Measurements from ENCODE around the gene TDRD1. TPM values are rescaled to one million over a fixed set of nuclear protein-coding genes. Genes with fewer than 3 reads are reported as not detected.

The TDRD1 gene
- total and polyA plus RNA-seq, 5 donors from 2014 or later, result 0.14 to 0.32 (median 0.25) TPM; not detected in 2

- H3K36me3 ChIP-seq (ENCODE audit: control insufficient read depth, insufficient read depth, low read length), result no peaks in the 10 kb centered on the region
- no peaks in the 10 kb centered on the region for H3K9me3 ChIP-seq (ENCODE audit: control insufficient read depth in 2 of 2, low read length in 2 of 2)
- H3K4me1 Mint-ChIP-seq, result no peaks in the 10 kb centered on the region
- H3K27me3 Mint-ChIP-seq, result peaks cover 19% of the 10 kb centered on the region
- peaks cover 6% of the 10 kb centered on the region for H3K27me3 ChIP-seq (ENCODE audit: control insufficient read depth, insufficient read depth, low read length)
- no peaks in the 10 kb centered on the region for H3K4me1 ChIP-seq (ENCODE audit: control insufficient read depth, insufficient read depth, low read length, poor library complexity, severe bottlenecking)
- H3K36me3 Mint-ChIP-seq, result no peaks in the 10 kb centered on the region
- H3K27ac ChIP-seq (ENCODE audit: insufficient read depth, low read length, poor library complexity, severe bottlenecking), result no peak overlapping the region
- ATAC-seq (ENCODE audit: low read depth in 2 of 2) (no peak), DNase-seq (no peak)
- no peaks in the 10 kb centered on the region for H3K9me3 Mint-ChIP-seq
- H3K27ac Mint-ChIP-seq, result no peak overlapping the region
- H3K4me3 ChIP-seq (ENCODE audit: low read depth, low read length), result no peak overlapping the region
- no peak overlapping the region for H3K4me3 Mint-ChIP-seq
Measured at GRCh38 chr10:114271075-114271778, 92.1 kb downstream of the TDRD1 start.

- Mint-ChIP-seq H3K4me1 (no peaks in the 10 kb centered on the region), H3K27me3 (peaks cover 19% of the 10 kb centered on the region), H3K4me3 (no peak overlapping the region), H3K27ac (no peak overlapping the region), H3K36me3 (no peaks in the 10 kb centered on the region), H3K9me3 (no peaks in the 10 kb centered on the region)
- H3K4me3 ChIP-seq (ENCODE audit: low read depth, low read length), result no peak overlapping the region
- no peaks in the 10 kb centered on the region for H3K4me1 ChIP-seq (ENCODE audit: control insufficient read depth, insufficient read depth, low read length, poor library complexity, severe bottlenecking)
- DNase-seq (no peak), ATAC-seq (ENCODE audit: low read depth in 2 of 2) (no peak)
- H3K36me3 ChIP-seq (ENCODE audit: control insufficient read depth, insufficient read depth, low read length), result no peaks in the 10 kb centered on the region
- H3K27me3 ChIP-seq (ENCODE audit: control insufficient read depth, insufficient read depth, low read length), result peaks cover 6% of the 10 kb centered on the region
- no peak overlapping the region for H3K27ac ChIP-seq (ENCODE audit: insufficient read depth, low read length, poor library complexity, severe bottlenecking)
- H3K9me3 ChIP-seq (ENCODE audit: control insufficient read depth in 2 of 2, low read length in 2 of 2), result no peaks in the 10 kb centered on the region
Measured at GRCh38 chr10:114271779-114272167, 92.6 kb downstream of the TDRD1 start.

- Histone ChIP-seq H3K36me3 (ENCODE audit: control insufficient read depth, insufficient read depth, low read length) (no peaks in the 10 kb centered on the region), H3K9me3 (ENCODE audit: control insufficient read depth in 2 of 2, low read length in 2 of 2) (no peaks in the 10 kb centered on the region), H3K27me3 (ENCODE audit: control insufficient read depth, insufficient read depth, low read length) (peaks cover 6% of the 10 kb centered on the region), H3K4me1 (ENCODE audit: control insufficient read depth, insufficient read depth, low read length, poor library complexity, severe bottlenecking) (no peaks in the 10 kb centered on the region), H3K27ac (ENCODE audit: insufficient read depth, low read length, poor library complexity, severe bottlenecking) (no peak overlapping the region), H3K4me3 (ENCODE audit: low read depth, low read length) (no peak overlapping the region)
- peak overlapping the region in 1 of 3 donors; percentile 38 for H3K27ac Mint-ChIP-seq
- no peaks in the 10 kb centered on the region for H3K4me1 Mint-ChIP-seq
- no peak for DNase-seq
- H3K27me3 Mint-ChIP-seq, result peaks cover 19% of the 10 kb centered on the region
- H3K4me3 Mint-ChIP-seq, result no peak overlapping the region
- ATAC-seq (ENCODE audit: low read depth in 2 of 2), result no peak
- no peaks in the 10 kb centered on the region for H3K9me3 Mint-ChIP-seq
- H3K36me3 Mint-ChIP-seq, result no peaks in the 10 kb centered on the region
Measured at GRCh38 chr10:114272696-114273095, 93.5 kb downstream of the TDRD1 start.

DNA sequence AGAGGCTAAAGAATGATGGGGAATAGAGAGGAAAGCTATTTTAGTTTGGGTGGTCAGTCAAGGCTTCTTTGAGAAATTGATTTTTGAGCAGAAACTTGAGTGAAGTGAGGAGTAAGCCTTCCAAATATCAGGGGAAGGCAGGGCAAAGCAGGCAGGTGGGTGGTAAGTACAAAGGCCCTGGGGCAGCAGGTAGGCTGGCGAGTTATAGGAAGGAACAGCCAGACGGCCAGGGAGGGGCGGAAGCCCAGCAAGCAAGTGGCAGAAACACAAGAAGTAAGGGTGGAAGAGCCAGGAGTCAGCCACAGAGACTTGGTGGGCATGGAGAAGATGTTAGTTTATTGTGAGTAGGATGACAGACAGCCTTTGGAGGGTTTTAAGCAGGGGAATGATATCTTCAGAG, 94.8 kb downstream of the TDRD1 start:
- DNase-seq, result no peak
- Histone ChIP-seq H3K4me1 (ENCODE audit: control insufficient read depth, insufficient read depth, low read length, poor library complexity, severe bottlenecking) (no peaks in the 10 kb centered on the region), H3K4me3 (ENCODE audit: low read depth, low read length) (no peak overlapping the region), H3K27me3 (ENCODE audit: control insufficient read depth, insufficient read depth, low read length) (peaks cover 6% of the 10 kb centered on the region), H3K9me3 (ENCODE audit: control insufficient read depth in 2 of 2, low read length in 2 of 2) (no peaks in the 10 kb centered on the region), H3K36me3 (ENCODE audit: control insufficient read depth, insufficient read depth, low read length) (no peaks in the 10 kb centered on the region), H3K27ac (ENCODE audit: insufficient read depth, low read length, poor library complexity, severe bottlenecking) (no peak overlapping the region)
- H3K27ac Mint-ChIP-seq, result peak overlapping the region in 1 of 3 donors; percentile 39
- H3K9me3 Mint-ChIP-seq, result no peaks in the 10 kb centered on the region
- H3K36me3 Mint-ChIP-seq, result no peaks in the 10 kb centered on the region
- H3K4me1 Mint-ChIP-seq, result no peaks in the 10 kb centered on the region
- ATAC-seq (ENCODE audit: low read depth in 2 of 2), result no peak
- H3K27me3 Mint-ChIP-seq, result peaks cover 19% of the 10 kb centered on the region
- no peak overlapping the region for H3K4me3 Mint-ChIP-seq

- Mint-ChIP-seq H3K27me3 (peaks cover 22% of the 10 kb centered on the region), H3K4me3 (no peak overlapping the region), H3K9me3 (no peaks in the 10 kb centered on the region), H3K27ac (peak overlapping the region in 1 of 3 donors; percentile 56), H3K4me1 (no peaks in the 10 kb centered on the region), H3K36me3 (no peaks in the 10 kb centered on the region)
- Histone ChIP-seq H3K4me1 (ENCODE audit: control insufficient read depth, insufficient read depth, low read length, poor library complexity, severe bottlenecking) (no peaks in the 10 kb centered on the region), H3K27ac (ENCODE audit: insufficient read depth, low read length, poor library complexity, severe bottlenecking) (no peak overlapping the region), H3K4me3 (ENCODE audit: low read depth, low read length) (no peak overlapping the region), H3K36me3 (ENCODE audit: control insufficient read depth, insufficient read depth, low read length) (no peaks in the 10 kb centered on the region), H3K9me3 (ENCODE audit: control insufficient read depth in 2 of 2, low read length in 2 of 2) (no peaks in the 10 kb centered on the region), H3K27me3 (ENCODE audit: control insufficient read depth, insufficient read depth, low read length) (peaks cover 6% of the 10 kb centered on the region)
- ATAC-seq (ENCODE audit: low read depth in 2 of 2) (no peak), DNase-seq (no peak)
Measured at GRCh38 chr10:114274616-114275453, 95.7 kb downstream of the TDRD1 start.

- DNase-seq (no peak), ATAC-seq (ENCODE audit: low read depth in 2 of 2) (no peak)
- no peak overlapping the region for H3K4me3 ChIP-seq (ENCODE audit: low read depth, low read length)
- Mint-ChIP-seq H3K27ac (no peak overlapping the region), H3K4me3 (no peak overlapping the region), H3K4me1 (no peaks in the 10 kb centered on the region), H3K27me3 (peaks cover 21% of the 10 kb centered on the region), H3K9me3 (no peaks in the 10 kb centered on the region), H3K36me3 (no peaks in the 10 kb centered on the region)
- no peaks in the 10 kb centered on the region for H3K9me3 ChIP-seq (ENCODE audit: control insufficient read depth in 2 of 2, low read length in 2 of 2)
- H3K27me3 ChIP-seq (ENCODE audit: control insufficient read depth, insufficient read depth, low read length), result peaks cover 6% of the 10 kb centered on the region
- H3K36me3 ChIP-seq (ENCODE audit: control insufficient read depth, insufficient read depth, low read length), result no peaks in the 10 kb centered on the region
- no peaks in the 10 kb centered on the region for H3K4me1 ChIP-seq (ENCODE audit: control insufficient read depth, insufficient read depth, low read length, poor library complexity, severe bottlenecking)
- H3K27ac ChIP-seq (ENCODE audit: insufficient read depth, low read length, poor library complexity, severe bottlenecking), result no peak overlapping the region
Measured at GRCh38 chr10:114276066-114276465, 96.9 kb downstream of the TDRD1 start.

DNA sequence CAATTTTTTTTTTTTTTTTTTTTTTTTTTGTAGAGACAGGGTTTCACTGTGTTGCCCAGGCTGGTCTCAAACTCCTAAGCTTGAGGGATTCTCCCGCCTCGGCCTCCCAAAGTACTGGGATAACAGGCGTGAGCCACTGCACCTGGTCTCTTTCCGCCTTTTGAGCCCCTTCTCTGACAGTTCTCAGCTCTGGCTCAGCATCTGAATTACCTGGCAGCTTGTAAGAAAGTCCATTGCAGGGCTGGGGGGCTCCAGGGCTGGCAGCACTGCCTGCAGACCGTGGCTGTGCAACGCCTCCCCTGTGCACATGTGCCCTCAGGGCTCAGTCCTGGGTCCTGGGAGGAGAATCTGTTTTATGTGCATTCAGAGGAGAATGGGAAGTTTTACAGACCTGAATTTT, 97.5 kb downstream of the TDRD1 start:
- Mint-ChIP-seq H3K36me3 (no peaks in the 10 kb centered on the region), H3K9me3 (no peaks in the 10 kb centered on the region), H3K27ac (no peak overlapping the region), H3K4me3 (no peak overlapping the region), H3K4me1 (no peaks in the 10 kb centered on the region), H3K27me3 (peaks cover 21% of the 10 kb centered on the region)
- Histone ChIP-seq H3K36me3 (ENCODE audit: control insufficient read depth, insufficient read depth, low read length) (no peaks in the 10 kb centered on the region), H3K4me1 (ENCODE audit: control insufficient read depth, insufficient read depth, low read length, poor library complexity, severe bottlenecking) (no peaks in the 10 kb centered on the region), H3K9me3 (ENCODE audit: control insufficient read depth in 2 of 2, low read length in 2 of 2) (no peaks in the 10 kb centered on the region), H3K27ac (ENCODE audit: insufficient read depth, low read length, poor library complexity, severe bottlenecking) (no peak overlapping the region), H3K4me3 (ENCODE audit: low read depth, low read length) (no peak overlapping the region), H3K27me3 (ENCODE audit: control insufficient read depth, insufficient read depth, low read length) (peaks cover 4% of the 10 kb centered on the region)
- no peak for ATAC-seq (ENCODE audit: low read depth in 2 of 2)
- DNase-seq, result no peak
